HG02571 (cell line): ENCODE data around the gene HOXD9.

Experiments
- ATAC-seq: cut with Tn5 transposase; IDR thresholded peaks from one replicate; pipeline ENCODE4 v1.9.1; 2021; ENCODE audit warnings: mild to moderate bottlenecking, moderate library complexity; ENCODE audit not compliant: unreplicated experiment

HOXD9 gene

DNA sequence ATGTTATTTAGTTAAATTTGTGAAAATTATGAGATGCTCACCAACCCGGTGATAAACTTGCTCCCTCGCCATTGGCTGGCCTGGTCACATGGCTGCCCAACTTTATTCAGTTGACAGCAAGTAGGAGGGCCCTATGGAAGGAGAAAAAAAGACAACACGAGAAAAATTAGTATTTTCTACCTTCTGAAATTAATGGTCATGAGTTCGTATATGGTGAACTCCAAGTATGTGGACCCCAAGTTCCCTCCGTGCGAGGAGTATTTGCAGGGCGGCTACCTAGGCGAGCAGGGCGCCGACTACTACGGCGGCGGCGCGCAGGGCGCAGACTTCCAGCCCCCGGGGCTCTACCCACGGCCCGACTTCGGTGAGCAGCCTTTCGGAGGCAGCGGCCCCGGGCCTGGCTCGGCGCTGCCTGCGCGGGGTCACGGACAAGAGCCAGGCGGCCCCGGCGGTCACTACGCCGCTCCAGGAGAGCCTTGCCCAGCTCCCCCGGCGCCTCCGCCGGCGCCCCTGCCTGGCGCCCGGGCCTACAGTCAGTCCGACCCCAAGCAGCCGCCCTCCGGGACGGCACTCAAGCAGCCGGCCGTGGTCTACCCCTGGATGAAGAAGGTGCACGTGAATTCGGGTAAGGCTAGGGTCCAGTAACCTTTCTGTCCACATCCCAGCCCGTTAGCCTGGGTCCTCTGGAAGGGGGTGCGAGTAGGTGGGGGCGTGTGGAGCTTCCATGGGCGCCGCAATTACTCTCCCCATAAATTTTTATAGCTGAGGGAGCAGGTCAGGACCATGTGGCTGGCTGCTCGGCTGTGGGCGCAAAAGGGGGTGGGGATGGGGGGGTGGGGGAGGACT, 29.1 kb downstream of the HOXD9 start, which contains the start of gene HOXD4:
Gene HOXD4, plus strand, starts transcription at position 109 of the 846 bp plus-strand sequence. Its CDS starts 84 bp downstream, at position 193.
- no peak for ATAC-seq

DNA sequence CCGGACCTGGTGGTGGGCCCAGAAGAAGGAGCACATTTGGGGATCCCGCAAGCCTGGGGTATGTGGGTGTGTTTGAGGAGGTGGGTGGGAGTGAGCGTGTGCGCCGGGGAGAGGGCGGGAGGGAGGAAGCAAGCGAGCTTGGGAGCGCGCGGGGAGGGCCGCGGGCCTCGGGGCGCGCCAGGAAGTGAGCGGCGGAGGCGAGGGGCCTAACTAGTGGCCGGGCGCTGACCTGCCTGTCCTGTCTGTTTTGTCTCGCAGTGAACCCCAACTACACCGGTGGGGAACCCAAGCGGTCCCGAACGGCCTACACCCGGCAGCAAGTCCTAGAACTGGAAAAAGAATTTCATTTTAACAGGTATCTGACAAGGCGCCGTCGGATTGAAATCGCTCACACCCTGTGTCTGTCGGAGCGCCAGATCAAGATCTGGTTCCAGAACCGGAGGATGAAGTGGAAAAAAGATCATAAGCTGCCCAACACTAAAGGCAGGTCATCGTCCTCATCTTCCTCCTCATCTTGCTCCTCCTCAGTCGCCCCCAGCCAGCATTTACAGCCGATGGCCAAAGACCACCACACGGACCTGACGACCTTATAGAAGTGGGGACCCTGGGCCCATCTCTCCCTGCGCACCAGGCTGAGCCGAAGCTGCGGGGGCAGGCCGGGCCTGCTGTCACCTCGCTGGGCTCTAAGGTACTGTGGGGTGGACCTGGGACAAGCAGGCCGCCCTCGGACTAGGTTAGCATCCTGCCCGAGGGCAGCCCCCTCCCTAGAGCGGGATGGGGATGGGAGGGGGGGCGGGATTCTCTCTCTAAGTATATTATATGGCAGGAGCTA, 30.0 kb downstream of the HOXD9 start:
- ATAC-seq, result no peak

DNA sequence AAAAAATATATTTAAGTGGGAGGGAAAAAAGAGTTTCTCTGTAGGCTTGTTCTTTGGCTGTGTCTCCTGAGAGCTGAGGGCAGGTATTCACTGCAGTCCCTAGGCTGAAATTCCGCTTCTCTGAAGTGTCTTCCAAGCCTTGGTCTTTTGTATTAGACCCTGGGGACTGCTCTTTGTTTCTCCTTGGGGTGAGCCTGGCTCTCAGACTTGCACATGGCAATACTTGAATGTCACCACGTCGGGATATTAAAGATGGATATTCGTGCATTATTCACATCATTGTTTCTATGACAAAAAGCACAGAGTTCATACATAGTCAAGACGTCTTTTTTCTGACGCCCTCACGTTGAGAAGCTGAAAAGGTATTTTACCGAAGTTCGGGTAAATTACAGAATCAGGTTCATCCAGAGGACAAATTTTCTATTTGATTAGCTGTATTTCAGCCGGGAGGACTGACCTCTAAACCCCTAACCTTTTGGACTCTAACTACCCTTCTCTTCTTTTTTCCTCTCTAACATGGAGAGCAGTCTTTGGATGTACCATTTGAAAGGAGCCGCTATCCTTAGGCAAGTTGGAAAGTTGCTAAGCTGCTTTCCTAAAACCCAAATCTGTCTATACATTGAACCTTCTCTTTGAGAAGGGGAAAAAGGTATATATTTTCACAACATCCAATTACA, 32.2 kb downstream of the HOXD9 start:
- ATAC-seq, result no peak

- ATAC-seq, result no peak
These were observed 33.0 kb downstream of the HOXD9 start for GRCh38 chr2:176155356-176156044.

DNA sequence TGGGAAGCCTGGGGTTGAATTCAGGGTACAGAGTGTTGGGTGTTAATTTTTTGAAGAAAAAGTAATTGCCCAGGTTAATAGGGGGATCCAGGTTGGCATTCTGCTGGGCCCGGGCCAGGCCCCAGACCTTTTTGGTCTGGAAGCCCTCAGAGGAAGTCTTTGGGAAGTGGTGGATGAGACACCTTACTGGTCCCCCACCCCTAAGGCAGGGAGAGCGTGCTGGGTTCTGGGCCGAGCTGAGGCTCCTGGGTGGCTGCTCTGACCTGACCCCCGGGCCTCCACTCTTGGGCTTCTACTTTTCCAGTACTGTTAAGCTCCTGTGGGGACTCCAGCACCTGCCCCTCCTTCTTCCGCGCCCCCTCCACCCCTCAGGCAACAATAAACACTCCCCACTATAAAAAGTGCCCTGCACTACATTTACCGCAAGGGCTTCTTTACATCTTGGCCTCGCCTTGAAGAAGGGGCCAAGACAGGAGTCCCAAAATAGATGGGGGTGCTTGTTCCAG, 33.8 kb downstream of the HOXD9 start:
- ATAC-seq, result no peak

GRCh38 chr2:176156807-176157498, 34.4 kb downstream of the HOXD9 start, which contains the start of gene HOXD3:
HOXD3 (plus strand) TSS chr2:176157307; CDS start chr2:176169115, 11,808 bp downstream.
- ATAC-seq, result no peak

GRCh38 chr2:176157499-176158185, 35.1 kb downstream of the HOXD9 start:
- ATAC-seq, result no peak

DNA sequence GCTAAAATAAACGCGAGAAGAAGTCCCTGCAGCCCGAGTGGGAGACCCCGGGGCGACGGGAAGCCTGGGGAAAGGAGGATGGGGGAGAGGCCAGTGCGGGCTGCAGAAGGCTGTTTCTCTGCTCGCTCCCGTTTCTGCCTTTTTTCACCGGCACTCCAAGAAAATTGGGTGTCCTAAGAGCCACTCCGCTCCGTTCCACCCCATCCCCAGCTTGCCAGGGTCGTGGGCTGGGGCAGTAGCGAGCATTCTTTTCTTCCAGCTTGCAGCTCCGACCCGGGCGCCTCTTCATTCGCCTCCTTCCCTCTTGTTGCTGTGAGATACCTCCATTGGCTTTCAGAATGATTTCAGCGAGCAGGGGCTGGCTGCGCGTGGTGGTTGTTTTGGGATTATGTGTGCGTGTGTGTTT, 35.7 kb downstream of the HOXD9 start:
- ATAC-seq, result no peak

GRCh38 chr2:176158855-176159662, 36.5 kb downstream of the HOXD9 start:
- ATAC-seq, result no peak

GRCh38 chr2:176159663-176160250, 37.2 kb downstream of the HOXD9 start:
- ATAC-seq, result no peak

GRCh38 chr2:176160251-176160985, 37.9 kb downstream of the HOXD9 start:
- ATAC-seq, result no peak

DNA sequence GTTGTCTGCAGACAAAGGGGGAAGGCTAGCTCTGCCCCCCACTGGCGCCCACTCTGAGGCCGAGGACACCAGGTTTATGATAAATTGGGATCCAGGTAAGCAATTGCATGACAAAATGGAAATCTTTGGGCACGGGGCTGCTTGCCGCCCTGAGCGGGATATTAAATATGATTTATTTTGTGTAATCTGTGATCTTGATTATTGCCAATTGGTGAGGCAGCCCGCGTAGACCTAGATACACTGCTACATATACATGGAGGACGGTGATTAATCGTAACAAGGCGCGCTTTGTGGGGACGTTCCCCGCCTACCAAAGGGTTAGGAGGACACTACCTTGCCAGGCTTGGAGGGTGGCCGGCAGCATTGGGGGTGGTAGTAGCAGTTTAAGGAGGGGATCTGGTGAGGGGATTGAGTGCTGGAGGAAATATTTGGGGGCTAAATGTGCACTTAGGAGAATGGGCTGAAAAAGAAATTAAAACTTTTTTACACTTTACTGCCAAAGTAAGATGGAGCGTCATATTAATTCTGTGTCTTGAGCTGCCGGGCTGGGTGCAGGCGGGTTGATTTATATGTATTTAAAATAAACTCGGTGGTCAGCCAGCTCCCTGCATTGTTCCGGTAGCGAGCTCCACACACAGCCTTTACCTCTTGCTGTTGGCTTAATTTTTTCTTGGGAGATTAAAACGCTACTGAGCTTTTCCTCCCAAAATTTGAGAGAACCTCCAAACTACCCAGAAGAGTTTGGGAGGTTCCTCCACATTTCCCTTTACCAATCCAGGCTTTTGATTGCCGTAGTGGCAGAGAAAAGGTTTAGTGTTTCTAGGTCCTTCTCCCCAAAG, 38.7 kb downstream of the HOXD9 start:
- no peak for ATAC-seq

DNA sequence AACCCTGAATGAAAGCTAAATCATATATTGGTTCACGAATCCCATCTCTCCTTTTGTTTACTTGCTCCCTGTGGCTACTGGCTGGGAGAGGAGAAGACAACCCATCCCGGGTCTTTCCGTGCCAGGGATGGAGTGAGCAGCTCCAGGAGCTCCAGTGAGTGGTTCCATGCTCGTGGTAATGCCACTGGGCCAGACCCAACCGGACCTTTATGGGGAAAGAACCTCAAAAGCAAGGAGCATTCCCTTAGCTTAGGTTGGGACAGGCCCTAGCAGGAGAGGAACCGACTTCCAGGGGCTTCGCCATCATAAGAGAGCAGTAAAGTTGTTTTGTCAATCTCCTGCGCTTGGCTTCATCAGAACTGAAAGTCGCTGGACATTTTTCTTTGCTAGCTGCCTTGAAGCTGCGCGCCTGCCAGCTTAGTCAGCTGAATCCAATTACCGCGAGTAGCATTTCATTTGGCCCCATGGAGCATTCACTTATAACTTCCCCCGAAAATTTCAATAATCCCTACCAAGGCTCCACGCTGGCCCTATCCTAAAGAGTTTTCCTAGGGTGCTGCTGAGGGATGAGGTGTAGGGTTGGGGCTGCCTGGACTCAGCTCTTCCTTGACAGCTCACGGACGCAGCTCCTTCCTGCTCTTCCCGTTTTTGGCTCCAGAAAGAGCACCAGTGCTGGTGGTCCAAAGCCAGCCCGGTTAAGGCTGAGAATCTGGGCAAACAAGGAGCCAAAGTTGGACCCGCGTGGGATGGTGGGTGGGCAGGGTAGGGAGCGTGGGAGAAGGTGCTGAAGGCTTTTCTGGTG, 39.5 kb downstream of the HOXD9 start:
- ATAC-seq, result no peak

DNA sequence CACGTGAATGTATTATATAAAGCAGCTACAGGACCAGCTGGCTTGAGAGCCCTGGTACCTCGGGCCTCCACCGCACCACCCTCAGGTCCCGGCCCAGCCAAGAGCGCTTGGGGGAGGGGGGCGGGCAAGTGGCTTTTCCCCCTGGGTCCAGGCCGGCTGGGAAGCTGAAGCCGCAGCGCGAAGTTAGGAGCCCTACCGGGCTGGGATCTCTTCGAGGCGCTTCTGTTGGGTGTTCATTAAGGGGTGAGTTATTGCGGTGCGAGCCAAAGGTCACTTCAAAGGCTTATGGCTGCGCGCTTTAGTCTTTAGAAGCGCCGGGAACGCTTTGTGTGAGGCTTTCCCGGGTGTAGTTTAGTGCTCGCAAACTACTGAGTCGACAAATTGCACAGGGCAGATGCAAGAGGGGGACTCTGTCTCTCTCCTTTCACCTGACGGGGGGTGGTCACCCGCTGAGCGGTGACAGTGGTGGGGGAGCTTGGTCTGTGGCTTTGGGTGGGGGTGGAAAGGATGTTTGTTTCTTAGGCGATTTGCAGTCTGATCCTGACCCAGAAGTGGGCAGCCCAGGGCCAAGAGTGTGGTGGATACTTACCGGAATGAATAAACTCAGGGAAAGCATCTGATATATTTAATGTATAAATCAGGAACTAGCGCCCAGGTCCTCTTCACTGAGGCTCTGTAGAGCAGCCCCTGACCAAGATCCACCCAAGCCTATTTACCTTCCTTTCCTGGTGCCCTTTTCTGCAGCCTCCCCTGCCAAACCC, 40.6 kb downstream of the HOXD9 start:
- no peak for ATAC-seq

GRCh38 chr2:176163672-176164056, 41.1 kb downstream of the HOXD9 start:
- ATAC-seq, result no peak
